NCI-H187 (cell line): ENCODE data around the gene TLX1.
"Not testable (repeated sequence)": the region's sequence is repeated elsewhere in the genome, so short reads cannot be mapped to it uniquely, and the experiment has no call there.

Source experiments
- DNase-seq, 2 experiments: peaks; one replicate each; lab custom pipeline; 2025; lab: John Stamatoyannopoulos, UW

TLX1 gene

GRCh38 chr10:101152316-101152715 is 21.2 kb downstream of the TLX1 start:
- no peak for DNase-seq

- DNase-seq = not testable (repeated sequence)
These were observed 23.4 kb downstream of the TLX1 start for GRCh38 chr10:101154506-101154905.

- no peak for DNase-seq
These were observed 24.8 kb downstream of the TLX1 start for GRCh38 chr10:101155896-101156295.

GRCh38 chr10:101157756-101158458 is 26.8 kb downstream of the TLX1 start:
- no peak for DNase-seq

- no peak for DNase-seq
These were observed 27.5 kb downstream of the TLX1 start for GRCh38 chr10:101158459-101159058.

GRCh38 chr10:101161494-101162299 is 30.6 kb downstream of the TLX1 start:
- DNase-seq = peak in 1 of 2 experiments; percentile 24

GRCh38 chr10:101162677-101163076 is 31.6 kb downstream of the TLX1 start:
- DNase-seq = no peak

- DNase-seq = no peak
These were observed 32.9 kb downstream of the TLX1 start for GRCh38 chr10:101164020-101164419.

GRCh38 chr10:101165736-101166135 is 34.6 kb downstream of the TLX1 start:
- no peak for DNase-seq

- no peak for DNase-seq
These were observed 35.3 kb downstream of the TLX1 start for GRCh38 chr10:101166430-101166829.

- DNase-seq = no peak
These were observed 41.6 kb downstream of the TLX1 start for GRCh38 chr10:101172741-101173140.

GRCh38 chr10:101174319-101174718 is 43.2 kb downstream of the TLX1 start:
- no peak for DNase-seq

GRCh38 chr10:101176577-101176976 is 45.5 kb downstream of the TLX1 start:
- no peak for DNase-seq

- no peak for DNase-seq
These were observed 51.8 kb downstream of the TLX1 start for GRCh38 chr10:101182936-101183335.

GRCh38 chr10:101183458-101184183 is 52.5 kb downstream of the TLX1 start:
- DNase-seq = no peak
